HuH-7 (cell line): ENCODE data around the gene RIMS1.

Source experiments
- DNase-seq: peaks from one replicate; pipeline ENCODE4 v3.0.0; 2011; ENCODE audit warnings: low spot score

Gene RIMS1, protein sequence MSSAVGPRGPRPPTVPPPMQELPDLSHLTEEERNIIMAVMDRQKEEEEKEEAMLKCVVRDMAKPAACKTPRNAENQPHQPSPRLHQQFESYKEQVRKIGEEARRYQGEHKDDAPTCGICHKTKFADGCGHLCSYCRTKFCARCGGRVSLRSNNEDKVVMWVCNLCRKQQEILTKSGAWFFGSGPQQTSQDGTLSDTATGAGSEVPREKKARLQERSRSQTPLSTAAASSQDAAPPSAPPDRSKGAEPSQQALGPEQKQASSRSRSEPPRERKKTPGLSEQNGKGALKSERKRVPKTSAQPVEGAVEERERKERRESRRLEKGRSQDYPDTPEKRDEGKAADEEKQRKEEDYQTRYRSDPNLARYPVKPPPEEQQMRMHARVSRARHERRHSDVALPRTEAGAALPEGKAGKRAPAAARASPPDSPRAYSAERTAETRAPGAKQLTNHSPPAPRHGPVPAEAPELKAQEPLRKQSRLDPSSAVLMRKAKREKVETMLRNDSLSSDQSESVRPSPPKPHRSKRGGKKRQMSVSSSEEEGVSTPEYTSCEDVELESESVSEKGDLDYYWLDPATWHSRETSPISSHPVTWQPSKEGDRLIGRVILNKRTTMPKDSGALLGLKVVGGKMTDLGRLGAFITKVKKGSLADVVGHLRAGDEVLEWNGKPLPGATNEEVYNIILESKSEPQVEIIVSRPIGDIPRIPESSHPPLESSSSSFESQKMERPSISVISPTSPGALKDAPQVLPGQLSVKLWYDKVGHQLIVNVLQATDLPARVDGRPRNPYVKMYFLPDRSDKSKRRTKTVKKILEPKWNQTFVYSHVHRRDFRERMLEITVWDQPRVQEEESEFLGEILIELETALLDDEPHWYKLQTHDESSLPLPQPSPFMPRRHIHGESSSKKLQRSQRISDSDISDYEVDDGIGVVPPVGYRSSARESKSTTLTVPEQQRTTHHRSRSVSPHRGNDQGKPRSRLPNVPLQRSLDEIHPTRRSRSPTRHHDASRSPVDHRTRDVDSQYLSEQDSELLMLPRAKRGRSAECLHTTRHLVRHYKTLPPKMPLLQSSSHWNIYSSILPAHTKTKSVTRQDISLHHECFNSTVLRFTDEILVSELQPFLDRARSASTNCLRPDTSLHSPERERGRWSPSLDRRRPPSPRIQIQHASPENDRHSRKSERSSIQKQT (N-terminal part only)

DNA sequence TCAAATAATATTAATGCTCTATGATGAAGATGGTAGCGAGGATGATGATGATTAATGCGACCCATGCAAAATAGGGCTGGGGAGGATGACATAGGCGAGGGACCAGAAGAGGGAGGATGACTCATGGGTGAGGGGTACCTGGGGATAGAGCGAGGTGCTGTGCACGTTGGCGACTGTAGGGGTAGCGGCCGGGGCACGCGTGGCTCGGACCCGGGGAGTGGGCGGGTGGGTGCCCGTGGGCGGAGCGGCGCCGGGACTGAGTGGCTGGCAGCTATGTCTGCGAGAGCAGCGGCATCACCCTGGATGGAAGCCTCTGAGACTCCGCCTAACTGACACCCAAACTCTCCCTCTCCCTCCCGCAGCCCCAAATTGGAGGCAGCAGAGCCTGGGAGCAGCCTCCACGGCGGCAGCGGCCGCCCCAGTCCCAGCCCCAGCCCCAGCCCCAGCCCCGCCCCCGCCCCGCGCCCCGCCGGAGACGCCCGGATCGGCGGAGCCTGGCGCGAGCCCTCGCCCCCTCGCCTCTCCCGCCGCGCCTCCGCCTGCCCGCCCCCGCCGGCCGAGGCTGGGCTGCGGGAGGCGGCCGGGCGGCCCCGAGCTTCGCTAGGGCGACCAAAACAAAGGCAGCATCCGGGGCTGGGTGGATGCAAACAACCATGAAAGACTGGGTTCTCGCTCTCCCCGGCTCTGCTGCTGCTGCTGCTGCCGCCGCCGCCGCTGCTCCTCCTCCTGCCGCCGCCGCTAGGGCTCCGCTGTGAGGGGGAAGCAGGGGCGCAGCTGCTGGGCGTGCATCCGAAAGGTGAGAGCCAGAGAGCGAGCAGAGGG lies at the start of gene RIMS1:
Gene RIMS1 (plus strand): TSS at position 367 of the 822 bp plus-strand sequence. CDS start 474 bp downstream, outside the sequence.
- DNase-seq: peak; percentile 55

DNA sequence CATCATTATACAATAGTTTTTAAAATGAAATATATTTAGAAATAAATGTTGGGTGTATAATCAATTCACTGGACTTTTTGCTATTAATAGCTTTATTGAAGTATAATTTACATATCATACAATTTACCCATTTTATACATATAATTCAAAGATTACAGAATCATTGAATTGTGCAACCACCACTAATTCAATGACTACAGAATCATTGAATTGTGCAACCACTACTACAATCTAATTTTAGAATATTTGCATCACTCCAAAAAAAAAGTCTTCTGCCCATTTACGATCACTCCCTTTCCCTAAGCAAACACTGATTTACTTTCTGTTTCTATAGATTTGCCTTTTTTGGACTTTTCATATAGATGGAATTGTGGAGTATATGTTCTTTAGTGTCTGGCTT lies 35.1 kb upstream of the RIMS1 start:
- no peak for DNase-seq

DNA sequence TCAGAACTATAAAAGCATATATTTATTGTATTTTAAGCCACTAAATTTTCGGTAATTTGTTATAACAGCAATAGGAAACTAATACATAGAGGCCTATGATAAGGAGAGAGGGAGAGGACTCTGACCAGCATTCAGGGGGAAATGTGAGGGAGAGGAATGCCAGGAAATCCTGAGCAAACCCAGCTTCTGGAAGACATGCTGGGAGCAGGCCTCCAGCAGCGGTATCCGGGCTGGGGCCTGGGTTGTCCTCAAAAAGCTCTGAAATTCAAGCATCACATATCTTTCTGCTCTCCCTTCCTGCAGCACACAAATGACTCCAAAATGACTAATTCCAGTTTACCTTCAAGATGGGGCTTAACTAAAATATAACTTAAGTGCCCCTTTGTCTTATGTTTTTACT lies 33.4 kb upstream of the RIMS1 start:
- DNase-seq: no peak

DNA sequence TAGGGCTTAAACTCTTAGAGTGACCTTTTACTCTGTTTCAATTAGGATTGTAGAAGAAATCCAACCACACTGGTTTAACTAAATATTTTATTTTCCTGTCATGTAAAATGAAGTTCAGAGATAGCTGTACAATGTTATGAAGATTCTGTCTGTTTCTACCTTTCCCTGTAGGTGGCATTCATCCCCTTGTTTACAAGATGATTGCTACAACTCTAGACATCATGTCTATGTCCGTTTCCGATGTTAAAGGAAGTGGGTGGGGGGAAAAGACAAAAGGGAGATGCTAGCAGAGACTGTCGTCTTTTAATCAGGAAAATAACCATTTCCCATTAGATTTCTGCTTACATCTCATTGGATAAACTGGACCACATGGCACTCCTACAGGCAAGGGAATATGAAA lies 30.9 kb upstream of the RIMS1 start:
- DNase-seq: no peak

DNA sequence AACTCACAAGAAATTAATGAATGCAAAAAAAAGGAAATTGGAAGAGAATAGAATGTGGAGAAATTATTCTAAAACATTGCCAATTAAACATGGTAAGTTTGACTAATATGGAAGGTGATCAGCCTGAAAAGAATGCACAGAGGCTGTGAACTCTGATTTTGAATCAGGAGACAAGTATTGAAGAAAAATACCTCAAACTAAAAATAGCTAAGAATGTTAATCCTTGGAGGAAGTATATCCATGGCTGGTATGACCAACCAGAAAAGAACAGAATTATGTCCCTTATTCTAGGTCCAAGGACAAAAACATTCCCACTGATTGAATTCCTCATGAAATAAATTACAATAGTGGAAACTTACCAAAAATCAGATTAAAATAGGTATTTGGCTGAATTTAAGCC lies 7.3 kb upstream of the RIMS1 start:
- DNase-seq: no peak

DNA sequence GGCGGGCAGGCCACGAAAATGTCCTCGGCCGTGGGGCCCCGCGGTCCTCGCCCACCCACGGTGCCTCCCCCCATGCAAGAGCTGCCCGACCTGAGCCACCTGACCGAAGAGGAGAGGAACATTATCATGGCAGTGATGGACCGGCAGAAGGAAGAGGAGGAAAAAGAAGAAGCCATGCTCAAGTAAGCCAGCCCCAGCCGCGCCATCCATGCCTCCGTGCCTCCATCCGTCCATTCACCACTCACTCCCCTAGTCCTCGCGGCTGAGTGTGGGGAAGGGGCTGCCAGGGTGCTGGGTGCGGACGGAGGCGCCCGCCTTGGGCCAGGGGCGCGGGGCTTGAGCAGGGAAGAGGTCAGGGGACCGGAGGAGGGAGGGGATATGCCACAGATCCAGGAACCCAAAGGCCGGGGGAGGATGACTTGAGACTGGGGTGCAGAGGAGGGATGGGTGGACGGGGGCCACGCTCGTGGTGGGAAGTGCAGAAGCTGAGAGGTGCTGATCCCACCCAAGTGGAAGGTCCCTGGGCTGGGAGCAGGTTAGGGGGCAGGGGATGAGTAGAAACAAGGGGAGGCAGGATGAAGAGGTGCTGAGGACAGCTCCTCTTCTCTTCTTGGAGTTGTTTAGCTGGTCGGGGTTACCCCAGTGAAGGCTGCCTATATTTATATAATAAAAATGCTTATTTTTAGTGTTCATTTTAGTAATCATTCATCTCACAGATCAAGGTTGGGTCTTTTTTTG lies 825 bp downstream of the RIMS1 start:
- DNase-seq: peak; percentile 9

DNA sequence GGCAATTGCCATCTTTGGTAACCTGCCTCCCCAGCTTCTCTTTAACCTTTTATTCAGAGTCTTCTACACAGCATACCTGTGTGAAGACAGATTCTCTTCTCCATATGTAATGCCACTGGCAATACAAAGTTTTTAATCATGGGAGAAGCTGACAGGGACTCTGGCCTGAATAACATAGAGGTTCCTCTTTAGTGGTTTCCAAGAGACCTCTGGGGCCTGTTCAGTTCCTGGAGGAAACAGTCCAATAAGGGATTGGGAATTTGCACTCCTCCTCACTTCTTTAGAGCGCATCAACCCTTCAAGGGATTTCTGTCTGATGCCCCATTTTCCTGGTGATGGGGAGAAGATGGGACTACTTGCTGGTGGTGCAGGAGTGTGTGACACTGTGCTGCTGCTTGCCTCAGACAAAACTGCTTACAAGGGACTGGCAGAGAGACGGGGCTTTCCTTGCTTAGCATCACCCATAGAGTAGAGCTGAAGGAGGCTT lies 1.4 kb downstream of the RIMS1 start:
- no peak for DNase-seq

DNA sequence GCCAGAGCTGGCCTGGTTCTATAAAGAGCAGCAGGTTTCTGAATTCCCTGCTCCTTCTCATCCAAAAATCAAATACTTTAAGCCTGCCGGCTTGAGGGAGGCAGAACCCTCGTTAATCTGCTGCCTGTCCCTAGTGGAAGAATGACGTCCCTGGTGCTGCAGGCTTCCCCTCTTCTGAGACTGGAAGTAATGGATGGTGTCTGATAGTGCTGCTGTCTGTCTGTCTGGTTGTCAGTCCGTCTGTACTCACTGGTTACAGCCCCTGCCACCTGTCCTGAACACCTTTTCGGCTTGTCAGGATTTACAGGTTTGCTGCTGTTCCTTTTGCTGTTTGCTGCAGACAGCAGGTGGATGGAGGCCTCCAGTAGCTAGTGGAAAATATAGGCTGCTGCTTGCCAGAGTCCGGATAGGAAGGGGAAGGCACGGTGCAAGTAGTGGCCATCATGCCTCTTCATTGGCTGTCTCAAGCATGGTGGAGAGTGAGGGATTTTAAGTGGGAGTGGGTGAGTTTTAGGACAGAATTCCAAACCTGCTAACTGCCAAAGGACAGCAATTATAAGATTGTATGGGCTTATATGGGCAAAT lies 2.5 kb downstream of the RIMS1 start:
- no peak for DNase-seq

DNA sequence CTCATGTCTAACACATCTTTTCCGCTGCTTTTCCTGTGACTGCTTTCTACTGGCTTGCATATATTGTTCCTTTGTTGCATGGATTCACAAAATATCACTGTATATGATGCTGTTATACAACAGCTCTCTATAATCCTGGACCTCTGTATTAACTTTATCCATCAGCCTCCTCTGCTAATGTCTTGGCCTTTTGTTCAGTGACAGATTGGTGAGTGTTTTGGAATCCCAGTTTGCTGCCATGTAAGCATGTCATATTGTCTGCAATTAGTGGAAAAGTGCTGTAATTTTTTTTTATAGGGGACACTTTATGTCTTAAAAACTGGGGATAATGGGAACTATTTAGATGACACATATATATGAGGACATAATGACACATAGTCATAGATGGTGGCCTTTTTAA lies 3.0 kb downstream of the RIMS1 start:
- no peak for DNase-seq

DNA sequence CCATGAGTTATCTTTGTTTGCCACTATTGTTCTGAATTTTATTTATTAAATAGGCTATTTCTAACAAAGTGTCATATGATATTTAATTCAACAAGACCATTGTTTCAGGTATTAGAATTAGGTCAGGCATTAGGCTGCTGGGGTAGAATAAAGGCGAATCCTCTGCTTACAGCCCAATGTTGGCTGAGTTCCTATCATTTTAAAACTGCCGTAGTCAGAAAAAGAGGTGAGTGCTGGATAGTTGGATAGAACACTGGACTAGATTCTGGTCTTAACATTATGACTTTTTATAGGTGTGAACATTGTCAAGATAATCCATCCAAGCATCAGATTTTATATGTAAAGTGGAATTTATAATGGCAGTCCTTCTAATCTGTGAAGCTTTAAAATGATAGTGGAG lies 6.3 kb downstream of the RIMS1 start:
- no peak for DNase-seq

DNA sequence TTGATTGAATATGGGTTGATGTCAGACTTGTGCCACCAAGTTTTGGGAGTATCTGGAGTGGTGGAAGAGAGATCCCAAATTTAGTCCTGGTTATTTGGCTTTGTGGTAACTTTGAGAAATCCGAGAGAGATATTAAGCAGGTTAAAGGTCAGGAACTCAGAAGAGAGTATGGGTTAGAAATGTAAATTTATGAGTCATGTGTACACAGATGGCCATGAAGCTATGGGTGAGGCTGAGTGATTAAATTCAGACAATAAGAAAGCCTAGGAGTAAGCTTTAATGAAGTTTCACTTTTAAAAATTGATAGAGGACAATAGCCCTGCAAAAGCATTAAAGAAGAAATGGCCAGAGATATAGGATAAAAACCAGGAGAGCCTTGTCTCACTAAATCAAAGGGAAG lies 14.3 kb downstream of the RIMS1 start:
- DNase-seq: no peak

DNA sequence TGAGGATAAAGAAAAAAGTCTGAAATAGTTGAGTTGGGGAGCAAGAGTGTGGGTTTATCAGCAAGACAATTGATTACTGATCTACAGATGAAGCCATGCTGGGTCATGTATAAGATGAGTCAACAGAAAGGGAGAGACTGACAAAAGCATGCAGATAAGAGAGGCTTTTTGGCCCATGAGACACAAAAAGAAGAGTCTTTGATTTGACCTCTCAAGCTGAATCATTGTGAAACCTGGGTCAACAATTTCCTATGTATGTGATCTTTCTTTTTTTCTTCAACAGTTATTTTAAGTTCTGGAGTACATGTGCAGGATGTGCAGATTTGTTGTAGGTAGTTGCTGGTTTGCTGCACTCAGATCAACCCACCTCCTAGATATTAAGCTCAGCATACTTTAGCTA lies 15.9 kb downstream of the RIMS1 start:
- DNase-seq: no peak

DNA sequence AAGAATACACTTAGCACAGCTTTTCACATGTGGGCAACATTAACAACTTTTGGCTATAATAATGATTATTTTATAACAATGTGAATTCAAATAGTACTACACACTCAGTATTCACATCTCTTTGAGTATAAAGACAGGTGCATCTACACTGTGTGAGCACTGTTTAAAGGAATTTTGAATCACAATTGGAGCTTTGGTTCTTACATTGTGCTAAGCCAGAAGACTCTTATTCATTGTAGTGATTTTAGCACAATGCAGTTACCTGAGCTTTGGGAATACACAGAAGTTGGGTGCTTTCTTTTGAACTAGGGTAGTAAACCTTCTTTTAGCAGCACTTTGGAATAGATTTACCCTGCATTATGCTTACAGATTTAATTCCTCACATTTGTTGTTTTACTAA lies 20.5 kb downstream of the RIMS1 start:
- no peak for DNase-seq

DNA sequence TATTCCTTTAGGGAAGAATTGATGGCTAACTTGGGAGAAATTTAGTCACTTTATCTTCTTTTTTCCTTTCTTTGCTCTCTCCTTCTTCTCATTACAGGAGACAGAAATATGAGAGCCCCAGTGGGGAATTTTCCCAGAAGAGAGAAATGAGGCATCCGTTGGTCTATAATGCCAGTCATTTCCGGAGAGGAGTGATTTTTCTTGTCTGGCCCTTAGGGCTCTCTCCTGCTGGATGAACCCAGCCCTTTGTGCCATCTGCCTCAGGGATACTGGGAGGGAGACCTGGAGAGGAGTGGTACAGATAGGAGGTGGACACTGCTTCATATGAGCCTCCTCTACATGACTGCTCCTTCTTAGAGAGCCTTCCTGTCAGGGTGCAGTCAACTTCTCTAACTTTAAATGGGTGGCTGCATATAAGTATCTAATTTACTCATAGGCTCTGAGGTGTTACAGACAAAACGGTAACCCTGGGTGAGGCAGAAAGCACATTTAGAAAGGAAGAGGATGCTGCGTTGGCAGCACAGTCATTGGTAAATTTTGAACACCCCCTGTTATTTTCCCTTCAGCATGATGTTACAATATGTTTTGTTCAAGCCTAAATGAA lies 21.9 kb downstream of the RIMS1 start:
- DNase-seq: no peak

DNA sequence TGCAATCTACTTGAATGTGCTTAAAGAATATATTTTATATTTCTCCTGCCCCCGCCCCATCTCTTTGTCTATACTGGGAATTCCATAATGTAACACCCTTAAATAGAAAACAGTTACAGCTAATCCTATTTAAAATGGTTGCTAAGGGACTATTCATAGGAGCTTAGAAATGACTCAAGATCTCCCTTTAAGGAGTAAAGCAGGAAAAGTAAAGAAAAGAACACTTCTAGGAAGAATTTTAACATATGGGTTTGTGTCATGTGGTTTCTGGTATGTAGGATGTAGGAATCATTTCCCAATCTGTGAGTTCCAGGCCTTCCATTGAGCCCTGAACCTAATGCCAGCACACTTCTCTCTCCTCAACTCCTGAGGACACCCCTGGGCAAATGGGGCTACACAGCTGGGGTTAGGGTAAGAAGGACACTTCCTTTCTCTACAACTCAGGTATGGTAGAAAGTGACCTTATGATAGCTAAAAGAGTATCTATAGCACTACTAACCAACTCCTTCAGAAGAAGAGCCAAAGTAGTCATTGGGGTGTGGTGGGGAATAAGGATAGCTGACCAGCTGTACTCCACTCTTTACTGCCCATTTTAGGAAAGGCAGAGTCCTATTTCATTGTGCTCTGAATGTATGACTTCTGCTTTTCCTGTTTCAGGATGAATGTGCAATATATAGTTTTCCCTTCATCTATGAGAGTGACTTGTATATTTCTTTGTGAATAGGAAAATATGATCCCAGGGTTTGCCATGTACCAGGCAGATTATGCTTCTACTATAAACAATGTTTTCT lies 27.3 kb downstream of the RIMS1 start:
- no peak for DNase-seq

DNA sequence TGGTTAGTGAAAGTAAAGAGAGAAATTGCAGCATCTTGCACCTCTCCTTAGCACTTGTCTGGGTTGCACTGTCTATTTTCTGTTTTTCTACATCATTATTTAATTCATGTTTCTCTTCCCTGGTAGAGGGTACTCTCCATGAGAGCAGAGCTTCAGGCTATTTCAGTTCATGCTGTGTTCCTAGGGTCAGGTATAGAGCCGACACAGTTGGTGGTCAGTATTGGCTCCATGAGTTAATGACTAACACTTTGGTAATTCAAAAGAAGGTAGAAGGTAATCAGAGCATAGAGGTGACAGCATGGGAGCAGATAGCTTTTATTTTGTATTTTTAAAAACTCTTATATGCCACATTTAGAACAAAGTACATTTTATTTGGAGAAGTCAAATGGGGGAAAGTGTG lies 42.7 kb downstream of the RIMS1 start:
- DNase-seq: no peak

DNA sequence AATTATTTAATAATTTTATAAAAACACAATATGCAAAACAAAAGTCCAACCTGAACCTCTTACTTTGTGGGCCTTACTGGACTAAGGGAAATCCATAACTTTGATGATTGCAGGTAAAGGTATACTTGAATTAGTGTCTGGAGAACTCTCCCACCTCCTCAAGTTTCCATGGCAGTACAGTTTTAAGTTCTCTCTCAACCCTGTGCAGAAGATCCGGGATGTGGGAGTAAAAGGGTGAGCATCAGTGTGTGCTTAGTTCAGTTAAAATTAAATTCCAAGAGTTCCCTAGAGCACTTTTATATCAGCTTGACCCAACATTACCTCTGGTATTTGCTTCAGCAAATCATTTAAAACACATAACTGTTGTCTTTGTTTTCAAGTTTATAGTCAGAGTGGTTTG lies 47.5 kb downstream of the RIMS1 start:
- DNase-seq: no peak

DNA sequence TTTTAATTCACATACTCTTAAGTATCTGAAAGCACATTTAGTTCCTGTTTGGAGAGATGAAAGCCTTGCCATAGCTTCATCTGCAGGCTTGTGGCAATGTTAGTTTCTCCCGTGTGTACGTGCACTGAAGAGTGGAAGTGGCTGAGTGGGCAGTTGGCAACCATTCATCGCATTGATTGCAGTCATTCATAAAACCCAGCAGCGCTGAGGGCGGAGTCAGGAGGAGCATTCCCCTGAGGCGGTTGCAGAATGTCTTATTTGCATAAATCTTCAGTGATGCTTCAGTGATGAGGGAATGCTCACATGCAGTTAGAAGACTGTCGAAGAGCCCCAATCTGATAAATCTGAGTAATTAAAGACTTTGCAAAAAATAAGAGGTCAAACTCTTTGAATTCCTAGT lies 79.1 kb downstream of the RIMS1 start:
- DNase-seq: no peak

DNA sequence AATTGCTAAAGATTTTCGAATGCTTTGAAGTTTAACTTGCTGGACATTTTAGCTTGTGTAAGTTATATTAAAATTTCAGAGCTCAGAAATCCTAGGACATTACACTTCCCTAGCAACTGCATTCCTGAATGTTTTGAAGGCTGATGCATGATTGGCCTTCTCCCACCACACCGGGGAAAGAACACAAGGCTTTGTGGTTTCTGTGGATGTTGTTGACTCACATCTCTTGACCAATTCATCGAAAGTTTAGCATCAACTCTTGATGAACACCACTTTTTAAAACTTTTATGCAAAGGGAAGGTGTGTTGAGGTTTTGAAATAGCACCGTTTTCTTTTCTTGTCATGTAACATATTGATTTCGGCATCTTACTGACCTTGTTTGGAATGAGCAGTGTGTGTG lies 81.1 kb downstream of the RIMS1 start:
- DNase-seq: no peak
